SK-N-SH treated with all-trans-retinoic acid at 6 μM for 48 hours (cell line): ENCODE data around the gene CLINT1.
A peak's percentile ranks its signal among the peaks of the same experiment; 100 is the strongest.

ENCODE experiments used
- ATAC-seq: fragments of 200-7000 bp; cut with Tn5 transposase; 3 replicates; pipeline ENCODE4 v1.9.1; 2020; ENCODE audit warnings: mild to moderate bottlenecking, moderate library complexity
- ARNTL ChIP-seq: fragments of 450-650 bp; formaldehyde crosslinking; IDR thresholded peaks from 2 replicates; pipeline ENCODE4 v1.5.0; 2020; ENCODE audit warnings: low read depth, mild to moderate bottlenecking, moderate library complexity, borderline replicate concordance
- BACH2 ChIP-seq: fragments of 250-450 bp; sonication (Bioruptor Pico); IDR thresholded peaks from 2 replicates; pipeline ENCODE4 v1.9.0; 2021; ENCODE audit warnings: mild to moderate bottlenecking, borderline replicate concordance
- CSDC2 ChIP-seq: fragments of 250-450 bp; sonication (Bioruptor Pico); IDR thresholded peaks from 2 replicates; pipeline ENCODE4 v1.5.0; 2020; ENCODE audit warnings: mild to moderate bottlenecking, moderate library complexity
- CSRNP3 ChIP-seq: fragments of 250-450 bp; sonication (Bioruptor Pico); IDR thresholded peaks from 2 replicates; pipeline ENCODE4 v1.5.1; 2021; ENCODE audit warnings: mild to moderate bottlenecking, moderate library complexity
- ESRRG ChIP-seq: fragments of 250-450 bp; sonication (Bioruptor Pico); IDR thresholded peaks from 2 replicates; pipeline ENCODE4 v1.6.1; 2021; ENCODE audit warnings: mild to moderate bottlenecking
- ISL1 ChIP-seq: fragments of 250-450 bp; sonication (Bioruptor Pico); IDR thresholded peaks from 2 replicates; pipeline ENCODE4 v2.1.2; 2022; ENCODE audit warnings: mild to moderate bottlenecking, moderate library complexity
- PATZ1 ChIP-seq: fragments of 250-450 bp; sonication (Bioruptor Pico); IDR thresholded peaks from 2 replicates; pipeline ENCODE4 v1.8.0; 2020; ENCODE audit warnings: mild to moderate bottlenecking, moderate library complexity, borderline replicate concordance
- POU6F1 ChIP-seq: fragments of 250-450 bp; sonication (Bioruptor Pico); IDR thresholded peaks from 2 replicates; pipeline ENCODE4 v1.8.0; 2021; ENCODE audit warnings: low read depth, mild to moderate bottlenecking, moderate library complexity, borderline replicate concordance
- PPARA ChIP-seq: fragments of 250-450 bp; sonication (Bioruptor Pico); IDR thresholded peaks from 2 replicates; pipeline ENCODE4 v1.5.0; 2020; ENCODE audit warnings: mild to moderate bottlenecking, borderline replicate concordance
- RARB ChIP-seq: fragments of 250-450 bp; sonication (Bioruptor Pico); IDR thresholded peaks from 2 replicates; pipeline ENCODE4 v1.8.0; 2021; ENCODE audit warnings: mild to moderate bottlenecking, moderate library complexity
- SNAI2 ChIP-seq: fragments of 250-450 bp; sonication (Bioruptor Pico); IDR thresholded peaks from 2 replicates; pipeline ENCODE4 v1.5.0; 2020; ENCODE audit warnings: mild to moderate bottlenecking, moderate library complexity
- TCF4 ChIP-seq: fragments of 250-450 bp; sonication (Bioruptor Pico); IDR thresholded peaks from 2 replicates; pipeline ENCODE4 v1.8.0; 2021; ENCODE audit warnings: mild to moderate bottlenecking, moderate library complexity, borderline replicate concordance
- TOX ChIP-seq: fragments of 250-450 bp; sonication (Bioruptor Pico); IDR thresholded peaks from 2 replicates; pipeline ENCODE4 v1.8.0; 2021; ENCODE audit warnings: mild to moderate bottlenecking, moderate library complexity, borderline replicate concordance
- TSHZ2 ChIP-seq: fragments of 250-450 bp; sonication (Bioruptor Pico); IDR thresholded peaks from 2 replicates; pipeline ENCODE4 v1.5.0; 2020; ENCODE audit warnings: mild to moderate bottlenecking, moderate library complexity
- ZC3H10 ChIP-seq: fragments of 250-450 bp; sonication (Bioruptor Pico); IDR thresholded peaks from 2 replicates; pipeline ENCODE4 v1.5.1; 2021; ENCODE audit warnings: mild to moderate bottlenecking, moderate library complexity
- ZFP3 ChIP-seq: fragments of 250-450 bp; sonication (Bioruptor Pico); IDR thresholded peaks from 2 replicates; pipeline ENCODE4 v1.5.0; 2020; ENCODE audit warnings: mild to moderate bottlenecking, moderate library complexity
- ZFP30 ChIP-seq: fragments of 450-650 bp; formaldehyde crosslinking; IDR thresholded peaks from 2 replicates; pipeline ENCODE4 v1.5.0; 2022; ENCODE audit warnings: mild to moderate bottlenecking, moderate library complexity
- ZNF565 ChIP-seq: fragments of 450-650 bp; formaldehyde crosslinking; conservative IDR thresholded peaks from 2 replicates; pipeline ENCODE4 v1.5.0; 2020; ENCODE audit warnings: low read depth, mild to moderate bottlenecking, moderate library complexity
- ZNF70 ChIP-seq: fragments of 450-650 bp; formaldehyde crosslinking; IDR thresholded peaks from 2 replicates; pipeline ENCODE4 v1.5.0; 2020; ENCODE audit warnings: mild to moderate bottlenecking, moderate library complexity
- ZNF8 ChIP-seq: fragments of 450-650 bp; formaldehyde crosslinking; IDR thresholded peaks from 2 replicates; pipeline ENCODE4 v1.5.0; 2020; ENCODE audit warnings: mild to moderate bottlenecking, moderate library complexity

CLINT1 gene

GRCh38 chr5:157821822-157822622 lies 36.9 kb downstream of the CLINT1 start:
- ATAC-seq, result no peak
- TF ChIP-seq ZNF8 (no peak), RARB (CRISPR knock-in tag) (no peak), BACH2 (CRISPR knock-in tag) (no peak), TCF4 (CRISPR knock-in tag) (no peak), ZFP30 (CRISPR knock-in tag) (no peak), ZNF565 (CRISPR knock-in tag) (no peak)

GRCh38 chr5:157821405-157821804 lies 37.5 kb downstream of the CLINT1 start:
- no peak for ATAC-seq
- TF ChIP-seq SNAI2 (no peak), ZC3H10 (CRISPR knock-in tag) (no peak), PPARA (CRISPR knock-in tag) (no peak), TSHZ2 (no peak), ZNF565 (CRISPR knock-in tag) (no peak), RARB (CRISPR knock-in tag) (no peak)

- TF ChIP-seq ARNTL (no peak), ZFP30 (CRISPR knock-in tag) (no peak), ZNF565 (CRISPR knock-in tag) (no peak), BACH2 (CRISPR knock-in tag) (no peak), PATZ1 (CRISPR knock-in tag) (no peak), ESRRG (CRISPR knock-in tag) (no peak), ZNF8 (no peak), TOX (no peak), CSRNP3 (CRISPR knock-in tag) (no peak), POU6F1 (CRISPR knock-in tag) (no peak), ZFP3 (CRISPR knock-in tag) (no peak), CSDC2 (CRISPR knock-in tag) (no peak), ZC3H10 (CRISPR knock-in tag) (no peak), ZNF70 (CRISPR knock-in tag) (no peak), ISL1 (no peak), TSHZ2 (no peak)
- peak; percentile 71 for ATAC-seq
These were observed 38.2 kb downstream of the CLINT1 start for GRCh38 chr5:157820593-157821252.
